GM12878 (cell line): ENCODE results near the gene HSPA4. TPM values are rescaled to one million over a fixed set of nuclear protein-coding genes. Genes with fewer than 3 reads are reported as not detected.

ENCODE experiments used
- ATAC-seq: fragments of 200-7000 bp; cut with Tn5 transposase; 3 replicates; pipeline ENCODE4 v1.9.1; 2020; ENCODE audit warnings: mild to moderate bottlenecking, moderate library complexity
- BruUV-seq: library from RNA; stranded (reverse); fragments of 400-500 nt; replicated peaks from 2 replicates; lab custom pipeline; 2021; lab: Mats Ljungman, UMichigan
- CTCF ChIA-PET: fragments of 300-600 bp; sonication (Branson Sonifier 250); formaldehyde crosslinking; extraction: SDS; loops from one replicate; lab custom pipeline; 2021; ENCODE audit warnings: inconsistent platforms; lab: Yijun Ruan, JAX
- POLR2A ChIA-PET: fragments of 350-600 bp; formaldehyde crosslinking; extraction: SDS; loops from one replicate; lab custom pipeline; 2021; ENCODE audit warnings: inconsistent platforms; lab: Charles Lee
- RAD21 ChIA-PET: fragments of 300-600 bp; sonication (Branson Sonifier 250); formaldehyde crosslinking; loops from one replicate; lab custom pipeline; 2023; ENCODE audit warnings: antibody characterized with exemption; ENCODE audit not compliant: unreplicated experiment; lab: Charles Lee
- SMC1A ChIA-PET: fragments of 300-600 bp; sonication (Branson Sonifier 250); formaldehyde crosslinking; loops from one replicate; lab custom pipeline; 2023; ENCODE audit not compliant: unreplicated experiment, uncharacterized antibody; lab: Charles Lee
- DNase-seq: peaks from one replicate; pipeline ENCODE4 v3.0.0-alpha.2; 2011; ENCODE audit warnings: low read depth, low spot score
- FAIRE-seq: peaks from 3 replicates; lab custom pipeline; 2011; peaks lifted over from hg19 to GRCh38; lab: Jason Lieb, UNC
- H2AFZ ChIP-seq: 2 replicates; pipeline ENCODE4 v1.6.0; 2011; ENCODE audit warnings: low read depth, low read length, control low read depth; ENCODE audit not compliant: control insufficient read depth
- H3K27ac ChIP-seq: 2 replicates; pipeline ENCODE4 v1.5.1; 2011; ENCODE audit warnings: control low read depth; ENCODE audit not compliant: control insufficient read depth, insufficient read depth
- H3K27me3 ChIP-seq, 2 experiments: replicated peaks in 1 of 2; 2 replicates each; pipeline versions ENCODE4 v1.6.0 to v1.6.1; 2011; ENCODE audit warnings: low read length in 1 of 2; ENCODE audit not compliant: control insufficient read depth in 2 of 2, insufficient read depth in 2 of 2
- H3K36me3 ChIP-seq, 2 experiments: 2 replicates each; pipeline ENCODE4 v1.5.1; 2011; ENCODE audit warnings: low read length in 1 of 2; ENCODE audit not compliant: control insufficient read depth in 2 of 2, insufficient read depth in 2 of 2
- H3K4me1 ChIP-seq: 2 replicates; pipeline ENCODE4 v1.6.1; 2011; ENCODE audit warnings: mild to moderate bottlenecking, low read length, moderate library complexity, mixed read lengths; ENCODE audit not compliant: control insufficient read depth, insufficient read depth
- H3K4me2 ChIP-seq: 2 replicates; pipeline ENCODE4 v1.6.0; 2011; ENCODE audit warnings: control low read depth; ENCODE audit not compliant: control insufficient read depth, insufficient read depth
- H3K4me3 ChIP-seq: fragments of 200-600 bp; sonication (generic); 2 replicates; pipeline ENCODE4 v1.5.1; 2016
- H3K79me2 ChIP-seq: 2 replicates; pipeline ENCODE4 v1.6.0; 2011; ENCODE audit warnings: low read length; ENCODE audit not compliant: control insufficient read depth, insufficient read depth
- H3K9ac ChIP-seq: 2 replicates; pipeline ENCODE4 v1.8.0; 2011; ENCODE audit warnings: low read length, control low read depth, mixed read lengths; ENCODE audit not compliant: control insufficient read depth, insufficient read depth
- H3K9me3 ChIP-seq: replicated peaks from 3 replicates; pipeline ENCODE4 v1.5.1; 2011; ENCODE audit warnings: mild to moderate bottlenecking, low read length; ENCODE audit not compliant: control insufficient read depth, insufficient read depth
- H4K20me1 ChIP-seq: 2 replicates; pipeline ENCODE4 v1.6.0; 2011; ENCODE audit not compliant: control insufficient read depth, insufficient read depth
- ATF2 ChIP-seq: IDR thresholded peaks from 2 replicates; pipeline ENCODE4 v1.6.1; 2012; ENCODE audit warnings: low read length, inconsistent platforms
- NFXL1 ChIP-seq: fragments of 450-650 bp; IDR thresholded peaks from 2 replicates; pipeline ENCODE4 v1.6.1; 2017; ENCODE audit warnings: antibody characterized with exemption, mild to moderate bottlenecking, borderline replicate concordance
- NFYB ChIP-seq: IDR thresholded peaks from 2 replicates; pipeline ENCODE4 v1.6.1; 2011; ENCODE audit warnings: low read depth, mild to moderate bottlenecking, low read length, improper control_type of control experiment, moderate library complexity; ENCODE audit not compliant: insufficient read depth
- NR2F1 ChIP-seq: fragments of 450-650 bp; conservative IDR thresholded peaks from 2 replicates; pipeline ENCODE4 v1.6.1; 2017; ENCODE audit warnings: mild to moderate bottlenecking
- REST ChIP-seq: IDR thresholded peaks from 2 replicates; pipeline ENCODE4 v1.6.1; 2012; ENCODE audit warnings: mild to moderate bottlenecking, low read depth, low read length
- ZBTB4 ChIP-seq: fragments of 450-650 bp; formaldehyde crosslinking; IDR thresholded peaks from 2 replicates; pipeline ENCODE4 v1.4.0; 2022; ENCODE audit warnings: mild to moderate bottlenecking, moderate library complexity
- ZNF24 ChIP-seq: fragments of 450-650 bp; IDR thresholded peaks from 2 replicates; pipeline ENCODE4 v1.6.1; 2017; ENCODE audit warnings: antibody characterized with exemption, mild to moderate bottlenecking
- ZNF687 ChIP-seq: fragments of 450-650 bp; IDR thresholded peaks from 2 replicates; pipeline ENCODE4 v1.6.1; 2017; ENCODE audit warnings: mild to moderate bottlenecking, moderate library complexity
- WGBS: methylation state at CpG from one replicate; pipeline ENCODE4 v1.1.6; 2016; ENCODE audit warnings: low lambda C conversion rate; ENCODE audit not compliant: insufficient replicate concordance, insufficient coverage; ENCODE audit errors: missing lambda C conversion rate; 5-methylcytosine and 5-hydroxymethylcytosine counted together
- in situ Hi-C: fragments of 300-500 bp; cut with MboI; formaldehyde crosslinking; loops from 9 replicates; pipeline ENCODE4 v1.14.3; 2018; ENCODE audit warnings: mixed read lengths
- intact Hi-C: fragments of 100-400 bp; cut with micrococcal nuclease; formaldehyde crosslinking; loops from one replicate; pipeline ENCODE4 v1.14.2; 2022; ENCODE audit not compliant: unreplicated experiment
- polyA plus RNA-seq, 11 experiments: library from polyadenylated mRNA; depleted of rRNA in 4 of 11; unstranded in 6 of 11; stranded (reverse) in 5 of 11; fragments of >200 nt; fragmentation: Nextera tagmentation in 4 of 11; fragmentation: Illumina TruSeq in 1 of 11; extraction: Ambion mirVana in 4 of 11; extraction: Trizol in 1 of 11; gene quantifications; 1 replicate in 1 of 11; 2 replicates in 10 of 11; pipeline versions ENCODE4 v1.2.1 to v1.2.3, GENCODE V29; 2011 to 2016; ENCODE audit warnings: inconsistent platforms in 2 of 11, missing spikeins in 2 of 11, low read depth in 1 of 11
- total RNA-seq, 4 experiments: library from RNA; depleted of rRNA in 3 of 4; stranded (reverse); fragments of >200 nt in 3 of 4; fragmentation: Illumina TruSeq in 1 of 4; extraction: Trizol in 1 of 4; gene quantifications; 2 replicates each; pipeline versions ENCODE4 v1.2.1 to v1.2.3, GENCODE V29; 2013 to 2021

Gene HSPA4
- total and polyA plus RNA-seq, 10 of the 15 experiments (the other 5 are each of a cell fraction or from before 2014, with no cell fraction given), result 61.6 to 234 (median 116) TPM

- no peak for TF ChIP-seq NFYB
Observed at GRCh38 chr5:133048993-133049725, 2.7 kb upstream of the HSPA4 start (continued).

- no TSS peak for BruUV-seq
- in situ Hi-C loops, result no loop called here
- peaks cover 42% of the 10 kb centered on the region for H3K79me2 ChIP-seq
- TF ChIP-seq REST (no peak), NFXL1 (no peak), ZNF687 (no peak), NR2F1 (no peak), ATF2 (no peak), ZNF24 (no peak), ZBTB4 (CRISPR knock-in tag) (no peak)
Observed at GRCh38 chr5:133049726-133050048, 2.1 kb upstream of the HSPA4 start.

More at GRCh38 chr5:133049726-133050048, 2.1 kb upstream of the HSPA4 start:
- no peak for FAIRE-seq
- Histone ChIP-seq H3K9me3 (no peaks in the 10 kb centered on the region), H3K9ac (no peak overlapping the region), H3K36me3 (no peaks in the 10 kb centered on the region), H3K4me2 (no peak overlapping the region), H3K27ac (no peak overlapping the region), H3K4me3 (no peak overlapping the region), H3K27me3 (no peaks in the 10 kb centered on the region), H3K4me1 (no peaks in the 10 kb centered on the region; the same call in 1 of the 2 replicates), H4K20me1 (no peaks in the 10 kb centered on the region), H2AFZ (no peak overlapping the region)
- DNase-seq, result no peak
- SMC1A ChIA-PET, result interaction anchor here (0.6 to 1.3 kb wide), 3 partner anchors 15 to 881 kb away, joined by 3 read pairs; no protein-coding TSS in a partner anchor
- intact Hi-C loops, result loop anchor here (2.0 to 5.0 kb wide), 2 partner anchors 23 to 87 kb away; partner anchors contain the start of genes AFF4 and ZCCHC10
- RAD21 ChIA-PET, result no interaction called here
- WGBS, result 95% methylated on average over 1 of the region's 1 CpG
- no peak for ATAC-seq
- POLR2A ChIA-PET, result interaction anchor here (4.6 kb wide), 1 partner anchor 17 kb away, joined by 21 read pairs; no protein-coding TSS in a partner anchor
- CTCF ChIA-PET, result interaction anchor here (1.5 kb wide), 1 partner anchor 54 kb away, joined by 4 read pairs; no protein-coding TSS in a partner anchor
